ENCODE results near the gene BANK1.

Gene BANK1

DNA sequence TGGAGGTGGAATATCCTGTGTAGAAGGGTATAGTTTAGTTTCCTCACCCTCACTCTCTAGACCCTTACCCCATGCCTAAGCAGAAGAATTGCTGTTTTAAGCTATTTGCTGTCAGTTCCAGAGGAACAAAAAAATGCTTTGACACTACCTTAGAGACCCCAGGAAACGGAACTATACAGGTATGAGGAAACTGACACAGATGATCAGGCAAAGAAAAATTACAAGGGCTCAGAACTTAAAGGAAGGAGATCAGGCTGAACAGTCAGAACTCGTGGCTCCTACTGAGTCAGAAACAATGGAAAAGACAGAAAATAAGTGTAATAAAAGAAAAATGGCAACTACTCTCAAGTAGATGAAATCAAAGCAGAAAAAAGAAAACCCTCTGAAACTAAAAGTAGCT, 65.6 kb downstream of the BANK1 start:
- TF ChIP-seq CTCF (IDR thresholded peaks at IDR 0.05; ENCODE audit: control extremely low read depth, extremely low read depth, low read depth, missing control alignments) = no peak
- POLR2A ChIA-PET = no interaction called here
- DNase-seq (ENCODE audit: extremely low spot score) = no peak
- CTCF ChIA-PET = interaction anchor here (1.0 to 1.6 kb wide), 3 partner anchors 8 to 49 kb away, joined by 3 to 4 read pairs (median 4); no protein-coding TSS in a partner anchor

DNA sequence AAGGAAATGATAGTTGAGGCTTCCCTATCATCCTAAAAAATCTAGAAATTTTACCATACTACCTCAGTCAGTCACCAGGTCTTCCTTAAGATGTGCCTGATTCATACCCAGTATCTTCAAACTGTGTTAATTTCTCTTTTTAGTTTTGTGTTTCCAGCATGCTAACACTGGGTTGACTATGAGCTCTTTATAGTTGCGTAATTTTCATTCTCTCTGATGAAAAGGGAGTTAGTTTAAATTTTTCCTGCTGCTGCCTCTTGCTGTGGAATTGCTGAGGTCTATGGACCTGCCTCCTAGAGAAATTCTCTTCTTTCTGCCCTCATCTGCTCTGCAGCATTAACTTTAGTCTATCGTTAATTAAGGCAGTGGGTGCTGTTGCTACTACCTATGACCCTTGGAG, 66.6 kb downstream of the BANK1 start:
- no peak for TF ChIP-seq CTCF (IDR thresholded peaks at IDR 0.05; ENCODE audit: control extremely low read depth, extremely low read depth, low read depth, missing control alignments)
- CTCF ChIA-PET = interaction anchor here (1.5 to 1.6 kb wide), 3 partner anchors 9 to 14 kb away, joined by 3 to 4 read pairs (median 4); no protein-coding TSS in a partner anchor
- POLR2A ChIA-PET = no interaction called here
- DNase-seq (ENCODE audit: extremely low spot score) = no peak

DNA sequence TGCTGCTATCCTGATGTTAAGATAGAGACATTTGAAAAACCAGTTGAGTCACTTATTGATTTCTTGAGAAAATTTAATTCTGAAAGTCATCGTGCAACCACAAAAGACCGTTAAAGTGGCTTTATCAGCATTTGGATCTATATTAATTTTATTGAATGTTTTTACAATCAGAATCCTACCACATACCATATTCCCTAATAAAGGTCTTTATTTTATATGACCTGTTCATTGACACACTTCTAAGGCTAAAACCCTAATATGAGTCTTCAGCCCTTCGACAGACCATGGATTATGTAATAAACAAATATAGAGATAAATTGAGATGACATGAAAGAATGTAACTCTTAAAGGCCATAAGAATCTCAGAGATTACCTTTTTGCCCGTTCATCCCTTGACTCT, 68.1 kb downstream of the BANK1 start:
- ChIA-PET CTCF (interaction anchor here (1.3 kb wide), 1 partner anchor 90 kb away, joined by 3 read pairs; no protein-coding TSS in a partner anchor), POLR2A (no interaction called here)
- no peak for TF ChIP-seq CTCF (IDR thresholded peaks at IDR 0.05; ENCODE audit: control extremely low read depth, extremely low read depth, low read depth, missing control alignments)
- DNase-seq (ENCODE audit: extremely low spot score) = no peak

GRCh38 chr4:101862595-101862994, 72.1 kb downstream of the BANK1 start:
- CTCF ChIA-PET = interaction anchor here (2.0 kb wide), 1 partner anchor 15 kb away, joined by 4 read pairs; no protein-coding TSS in a partner anchor
- POLR2A ChIA-PET = no interaction called here
- TF ChIP-seq CTCF (IDR thresholded peaks at IDR 0.05; ENCODE audit: control extremely low read depth, extremely low read depth, low read depth, missing control alignments) = no peak
- no peak for DNase-seq (ENCODE audit: extremely low spot score)

DNA sequence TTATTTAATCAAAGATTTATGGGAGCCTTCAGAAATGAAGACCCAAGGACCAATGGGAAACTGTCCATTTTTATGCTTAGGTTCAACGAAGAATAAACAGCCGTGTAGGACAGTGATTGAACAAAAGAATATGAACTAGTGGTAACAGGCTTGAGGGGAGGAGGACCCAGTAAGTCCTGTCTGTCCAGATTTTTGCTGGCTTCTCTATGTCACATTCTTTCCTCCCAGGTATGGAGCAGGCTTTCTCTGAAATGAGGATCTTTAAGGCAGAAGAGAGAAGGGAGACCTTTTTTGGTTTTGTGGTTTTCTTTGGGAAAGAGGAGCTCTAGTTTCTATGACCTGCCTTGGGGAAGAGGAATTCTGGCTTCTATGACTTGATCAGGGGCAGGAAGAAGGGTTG, 74.1 kb downstream of the BANK1 start:
- ChIA-PET POLR2A (no interaction called here), CTCF (no interaction called here)
- DNase-seq (ENCODE audit: extremely low spot score) = no peak

DNA sequence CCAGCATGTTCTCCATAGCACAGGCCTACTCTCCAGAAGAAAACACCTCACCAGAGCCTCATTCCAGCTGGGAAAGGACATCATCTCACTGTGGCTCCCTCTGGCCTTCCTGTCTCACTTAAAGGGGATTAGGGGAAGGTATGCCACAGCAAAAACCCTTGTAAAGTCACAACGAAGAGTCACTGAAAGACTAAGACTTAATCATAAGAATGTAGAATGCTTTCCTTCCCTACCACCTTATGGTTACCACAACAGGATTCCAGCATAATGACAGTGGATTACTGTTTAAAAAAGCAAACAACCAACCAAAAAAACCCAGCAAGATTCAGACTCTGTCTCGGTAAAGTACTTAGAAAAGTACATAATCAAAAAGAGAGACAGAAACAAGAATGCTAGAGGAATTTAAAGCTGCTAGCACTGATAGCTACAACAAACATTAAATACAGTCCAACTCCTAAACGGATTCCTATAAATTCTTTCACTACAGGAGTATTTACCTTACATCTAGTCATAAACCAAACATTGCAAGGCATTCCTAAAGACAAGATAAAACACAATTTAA, 75.1 kb downstream of the BANK1 start:
- no peak for TF ChIP-seq CTCF (IDR thresholded peaks at IDR 0.05; ENCODE audit: control extremely low read depth, extremely low read depth, low read depth, missing control alignments)
- DNase-seq (ENCODE audit: extremely low spot score) = no peak
- ChIA-PET CTCF (interaction anchor here (1.2 kb wide), 1 partner anchor 9 kb away, joined by 4 read pairs; no protein-coding TSS in a partner anchor), POLR2A (no interaction called here)

More for the DNA sequence above, 74.1 kb downstream of the BANK1 start:
- no peak for TF ChIP-seq CTCF (IDR thresholded peaks at IDR 0.05; ENCODE audit: control extremely low read depth, extremely low read depth, low read depth, missing control alignments)
